ENCODE measurements around the gene EPS15. TPM values are rescaled to one million over a fixed set of nuclear protein-coding genes. Genes with fewer than 3 reads are reported as not detected.

EPS15 gene
- total and polyA plus RNA-seq, 9 of the 15 experiments (the other 6 are each of a cell fraction or from before 2014, with no cell fraction given): 23.1 to 69.0 (median 41.7) TPM

DNA sequence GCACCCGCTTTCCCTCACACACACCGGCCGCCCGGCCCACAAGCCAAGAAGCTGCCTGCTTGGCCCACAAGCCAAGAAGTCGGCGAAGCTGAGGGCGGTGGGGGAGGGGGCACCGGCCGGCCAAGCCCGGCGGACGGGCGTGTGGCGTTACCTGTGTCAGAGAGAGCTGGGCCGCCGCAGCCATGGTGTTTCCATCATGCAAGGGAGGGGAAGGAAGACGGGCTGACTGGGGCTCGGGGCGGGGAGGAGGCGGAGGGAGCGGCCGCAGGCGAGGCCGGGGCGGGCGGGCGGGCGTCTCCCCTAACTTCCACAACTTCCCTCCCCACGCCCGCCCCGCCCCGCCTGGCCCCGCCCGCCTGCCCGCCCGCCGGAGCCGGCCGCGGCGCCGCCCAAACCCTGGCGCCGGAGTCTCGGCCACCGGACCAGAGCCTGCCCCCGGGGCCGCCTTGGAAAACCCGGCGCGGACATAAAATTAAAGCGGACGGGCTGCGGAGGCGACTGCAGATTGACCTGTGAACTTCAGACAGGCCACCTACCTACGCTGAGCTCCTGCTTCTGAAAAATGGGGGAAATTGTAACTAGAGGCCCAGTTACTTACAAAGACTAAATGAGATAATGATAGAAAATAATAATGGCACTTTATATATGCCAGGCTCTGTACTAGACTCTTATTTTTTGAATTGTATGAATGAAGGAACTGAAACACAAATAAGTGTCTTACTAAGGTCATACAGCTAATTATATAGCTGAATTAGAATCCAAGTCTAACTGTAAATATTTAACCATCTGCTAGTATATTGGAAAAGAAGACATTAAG lies at the start of gene EPS15 (continued):
- TF ChIP-seq MAX (CRISPR knock-in tag; IDR thresholded peaks at IDR 0.05) (no peak), PCBP2 (IDR thresholded peaks at IDR 0.05; ENCODE audit: low read depth, low read length, poor library complexity, severe bottlenecking) (no peak), SREBF1 (IDR thresholded peaks at IDR 0.05; ENCODE audit: borderline replicate concordance, low read depth, low read length) (no peak), DNMT1 (IDR thresholded peaks at IDR 0.05) (no peak), CBFB (CRISPR knock-in tag; IDR thresholded peaks at IDR 0.05) (no peak), HMGN3 (IDR thresholded peaks at IDR 0.05; ENCODE audit: borderline replicate concordance, extremely low read depth, insufficient read length, low read depth, low read length) (no peak), PHF20 (IDR thresholded peaks at IDR 0.05; ENCODE audit: partially characterized antibody) (no peak), NCOA6 (IDR thresholded peaks at IDR 0.05) (no peak), RBFOX2 (IDR thresholded peaks at IDR 0.05; ENCODE audit: low read depth, low read length) (peak; percentile 84), ZNF79 (CRISPR knock-in tag; IDR thresholded peaks at IDR 0.05; ENCODE audit: low read depth) (no peak), ZFP1 (CRISPR knock-in tag; IDR thresholded peaks at IDR 0.05) (peak; percentile 59; the same call in 1 of the 2 replicates), PHTF2 (CRISPR knock-in tag; IDR thresholded peaks at IDR 0.05) (no peak), CREB1 (IDR thresholded peaks at IDR 0.05) (peak; percentile 36; the same call in 1 of the 2 replicates), CREB1 (CRISPR knock-in tag; IDR thresholded peaks at IDR 0.05) (peak; percentile 30; the same call in 1 of the 2 replicates), CBX2 (IDR thresholded peaks at IDR 0.05; ENCODE audit: insufficient read depth, low read length, poor library complexity, severe bottlenecking) (no peak), RAD51 (IDR thresholded peaks at IDR 0.05; ENCODE audit: borderline replicate concordance, low read depth) (no peak), ARID4B (CRISPR knock-in tag; IDR thresholded peaks at IDR 0.05) (peak; percentile 51; the same call in 1 of the 2 replicates)
- TF ChIP-seq, protein P1, sequence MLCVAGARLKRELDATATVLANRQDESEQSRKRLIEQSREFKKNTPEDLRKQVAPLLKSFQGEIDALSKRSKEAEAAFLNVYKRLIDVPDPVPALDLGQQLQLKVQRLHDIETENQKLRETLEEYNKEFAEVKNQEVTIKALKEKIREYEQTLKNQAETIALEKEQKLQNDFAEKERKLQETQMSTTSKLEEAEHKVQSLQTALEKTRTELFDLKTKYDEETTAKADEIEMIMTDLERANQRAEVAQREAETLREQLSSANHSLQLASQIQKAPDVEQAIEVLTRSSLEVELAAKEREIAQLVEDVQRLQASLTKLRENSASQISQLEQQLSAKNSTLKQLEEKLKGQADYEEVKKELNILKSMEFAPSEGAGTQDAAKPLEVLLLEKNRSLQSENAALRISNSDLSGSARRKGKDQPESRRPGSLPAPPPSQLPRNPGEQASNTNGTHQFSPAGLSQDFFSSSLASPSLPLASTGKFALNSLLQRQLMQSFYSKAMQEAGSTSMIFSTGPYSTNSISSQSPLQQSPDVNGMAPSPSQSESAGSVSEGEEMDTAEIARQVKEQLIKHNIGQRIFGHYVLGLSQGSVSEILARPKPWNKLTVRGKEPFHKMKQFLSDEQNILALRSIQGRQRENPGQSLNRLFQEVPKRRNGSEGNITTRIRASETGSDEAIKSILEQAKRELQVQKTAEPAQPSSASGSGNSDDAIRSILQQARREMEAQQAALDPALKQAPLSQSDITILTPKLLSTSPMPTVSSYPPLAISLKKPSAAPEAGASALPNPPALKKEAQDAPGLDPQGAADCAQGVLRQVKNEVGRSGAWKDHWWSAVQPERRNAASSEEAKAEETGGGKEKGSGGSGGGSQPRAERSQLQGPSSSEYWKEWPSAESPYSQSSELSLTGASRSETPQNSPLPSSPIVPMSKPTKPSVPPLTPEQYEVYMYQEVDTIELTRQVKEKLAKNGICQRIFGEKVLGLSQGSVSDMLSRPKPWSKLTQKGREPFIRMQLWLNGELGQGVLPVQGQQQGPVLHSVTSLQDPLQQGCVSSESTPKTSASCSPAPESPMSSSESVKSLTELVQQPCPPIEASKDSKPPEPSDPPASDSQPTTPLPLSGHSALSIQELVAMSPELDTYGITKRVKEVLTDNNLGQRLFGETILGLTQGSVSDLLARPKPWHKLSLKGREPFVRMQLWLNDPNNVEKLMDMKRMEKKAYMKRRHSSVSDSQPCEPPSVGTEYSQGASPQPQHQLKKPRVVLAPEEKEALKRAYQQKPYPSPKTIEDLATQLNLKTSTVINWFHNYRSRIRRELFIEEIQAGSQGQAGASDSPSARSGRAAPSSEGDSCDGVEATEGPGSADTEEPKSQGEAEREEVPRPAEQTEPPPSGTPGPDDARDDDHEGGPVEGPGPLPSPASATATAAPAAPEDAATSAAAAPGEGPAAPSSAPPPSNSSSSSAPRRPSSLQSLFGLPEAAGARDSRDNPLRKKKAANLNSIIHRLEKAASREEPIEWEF (CRISPR knock-in tag; IDR thresholded peaks at IDR 0.05): no peak

Data from K562 (cell line).